Endothelial cell of umbilical vein (primary cell): ENCODE results near the gene FOXJ1.

Experiments
- CTCF ChIP-seq, 2 donors: IDR thresholded peaks; 1 replicate in 1 of 2; 2 replicates in 1 of 2; pipeline ENCODE4 v1.5.1; 2011; ENCODE audit warnings: low read length in 2 of 2, mild to moderate bottlenecking in 2 of 2, moderate library complexity in 2 of 2, control low read depth in 1 of 2, inconsistent platforms in 1 of 2, low read depth in 1 of 2; ENCODE audit not compliant: insufficient read depth in 1 of 2; ENCODE audit errors: extremely low read depth in 1 of 2
- JUN ChIP-seq: IDR thresholded peaks from 2 replicates; pipeline ENCODE4 v1.6.1; 2011; ENCODE audit warnings: borderline replicate concordance, low read depth; ENCODE audit not compliant: insufficient read length, insufficient read depth
- MAX ChIP-seq: IDR thresholded peaks from 2 replicates; pipeline ENCODE4 v1.6.1; 2011; ENCODE audit not compliant: insufficient read depth, insufficient read length
- MYC ChIP-seq: IDR thresholded peaks from one replicate; pipeline ENCODE4 v1.6.1; 2011; ENCODE audit warnings: mild to moderate bottlenecking, low read depth, low read length
- POLR2A ChIP-seq: IDR thresholded peaks from 2 replicates; pipeline ENCODE4 v1.6.1; 2012; ENCODE audit warnings: low read depth, mild to moderate bottlenecking, control low read depth, low read length

- TF ChIP-seq POLR2A (no peak), CTCF (IDR thresholded peaks at IDR 0.05; ENCODE audit: extremely low read depth in 1 of 2, insufficient read depth in 1 of 2, low read depth in 1 of 2, low read length in 2 of 2) (no peak), MYC (no peak), MAX (no peak), JUN (no peak)
Observed at GRCh38 chr17:76123749-76124581, 17.1 kb downstream of the FOXJ1 start.
